ENCODE measurements around the gene CTSD.

Gene CTSD

GRCh38 chr11:1729692-1730011, 34.1 kb downstream of the CTSD start:
- no peak for DNase-seq (ENCODE audit: low read depth in 2 of 2)

- peak in 1 of 2 donors; percentile 36 for DNase-seq (ENCODE audit: low read depth in 2 of 2)
Measured at GRCh38 chr11:1728931-1729691, 34.6 kb downstream of the CTSD start.

- no peak for DNase-seq (ENCODE audit: low read depth in 2 of 2)
Measured at GRCh38 chr11:1728301-1728700, 35.4 kb downstream of the CTSD start.

- DNase-seq (ENCODE audit: low read depth in 2 of 2): no peak
Measured at GRCh38 chr11:1727861-1728260, 35.9 kb downstream of the CTSD start.

- no peak for DNase-seq (ENCODE audit: low read depth in 2 of 2)
Measured at GRCh38 chr11:1727096-1727690, 36.5 kb downstream of the CTSD start.

- no peak for DNase-seq (ENCODE audit: low read depth in 2 of 2)
Measured at GRCh38 chr11:1719781-1720180, 43.9 kb downstream of the CTSD start.

- DNase-seq (ENCODE audit: low read depth in 2 of 2): no peak
Measured at GRCh38 chr11:1718326-1718725, 45.4 kb downstream of the CTSD start.

GRCh38 chr11:1717745-1718144, 46.0 kb downstream of the CTSD start:
- no peak for DNase-seq (ENCODE audit: low read depth in 2 of 2)

GRCh38 chr11:1714908-1715885, 48.5 kb downstream of the CTSD start:
- DNase-seq (ENCODE audit: low read depth in 2 of 2): no peak

GRCh38 chr11:1708716-1709115, 55.0 kb downstream of the CTSD start:
- no peak for DNase-seq (ENCODE audit: low read depth in 2 of 2)

GRCh38 chr11:1707751-1708150, 56.0 kb downstream of the CTSD start:
- no peak for DNase-seq (ENCODE audit: low read depth in 2 of 2)

GRCh38 chr11:1706634-1707400, 56.9 kb downstream of the CTSD start:
- no peak for DNase-seq (ENCODE audit: low read depth in 2 of 2)

GRCh38 chr11:1705126-1706052, 58.3 kb downstream of the CTSD start:
- DNase-seq (ENCODE audit: low read depth in 2 of 2): no peak

GRCh38 chr11:1703146-1703545, 60.6 kb downstream of the CTSD start:
- no peak for DNase-seq (ENCODE audit: low read depth in 2 of 2)
